Measurements from ENCODE around the gene PACS1. TPM values are rescaled to one million over a fixed set of nuclear protein-coding genes. Genes with fewer than 3 reads are reported as not detected.

PACS1 gene
- polyA plus RNA-seq, 1 experiment = 27.1 TPM

GRCh38 chr11:66233301-66233700 lies 163.2 kb downstream of the PACS1 start:
- Histone ChIP-seq H3K27ac (ENCODE audit: low read depth, low read length) (no peak overlapping the region), H3K9me3 (ENCODE audit: control insufficient read depth, insufficient read depth, low read length) (no peaks in the 10 kb centered on the region), H3K4me3 (ENCODE audit: low read depth, low read length) (no peak overlapping the region), H3K27me3 (ENCODE audit: control insufficient read depth, insufficient read depth, low read length) (no peaks in the 10 kb centered on the region)
- ChIA-PET POLR2A (no interaction called here), CTCF (no interaction called here)
- no peak for DNase-seq (ENCODE audit: low read depth, low spot score)
- TF ChIP-seq CTCF (IDR thresholded peaks at IDR 0.05; ENCODE audit: low read depth, low read length) = no peak

GRCh38 chr11:66235141-66235540 lies 165.1 kb downstream of the PACS1 start:
- no peak for TF ChIP-seq CTCF (IDR thresholded peaks at IDR 0.05; ENCODE audit: low read depth, low read length)
- CTCF ChIA-PET = interaction anchor here (1.0 to 1.2 kb wide), 2 partner anchors 12 to 13 kb away, joined by 4 to 10 read pairs; no protein-coding TSS in a partner anchor
- H3K4me3 ChIP-seq (ENCODE audit: low read depth, low read length) = no peak overlapping the region
- no peaks in the 10 kb centered on the region for H3K9me3 ChIP-seq (ENCODE audit: control insufficient read depth, insufficient read depth, low read length)
- H3K27ac ChIP-seq (ENCODE audit: low read depth, low read length) = no peak overlapping the region
- no peaks in the 10 kb centered on the region for H3K27me3 ChIP-seq (ENCODE audit: control insufficient read depth, insufficient read depth, low read length)
- no peak for DNase-seq (ENCODE audit: low read depth, low spot score)
- POLR2A ChIA-PET = no interaction called here

- H3K27me3 ChIP-seq (ENCODE audit: control insufficient read depth, insufficient read depth, low read length) = no peaks in the 10 kb centered on the region
- H3K27ac ChIP-seq (ENCODE audit: low read depth, low read length) = no peak overlapping the region
- H3K9me3 ChIP-seq (ENCODE audit: control insufficient read depth, insufficient read depth, low read length) = no peaks in the 10 kb centered on the region
- POLR2A ChIA-PET = interaction anchor here (0.7 kb wide), 1 partner anchor 168 kb away, joined by 6 read pairs; no protein-coding TSS in a partner anchor
- CTCF ChIA-PET = interaction anchor here (0.8 to 2.5 kb wide), 2 partner anchors 14 to 16 kb away, joined by 3 to 12 read pairs; no protein-coding TSS in a partner anchor
- TF ChIP-seq CTCF (IDR thresholded peaks at IDR 0.05; ENCODE audit: low read depth, low read length) = no peak
- no peak overlapping the region for H3K4me3 ChIP-seq (ENCODE audit: low read depth, low read length)
- no peak for DNase-seq (ENCODE audit: low read depth, low spot score)
These were observed 167.8 kb downstream of the PACS1 start for GRCh38 chr11:66237867-66238266.

GRCh38 chr11:66238786-66239413 lies 168.8 kb downstream of the PACS1 start:
- ChIA-PET POLR2A (no interaction called here), CTCF (interaction anchor here (0.8 to 2.5 kb wide), 3 partner anchors 15 to 17 kb away, joined by 3 to 12 read pairs (median 4); no protein-coding TSS in a partner anchor)
- no peaks in the 10 kb centered on the region for H3K9me3 ChIP-seq (ENCODE audit: control insufficient read depth, insufficient read depth, low read length)
- no peak for DNase-seq (ENCODE audit: low read depth, low spot score)
- no peak for TF ChIP-seq CTCF (IDR thresholded peaks at IDR 0.05; ENCODE audit: low read depth, low read length)
- H3K27ac ChIP-seq (ENCODE audit: low read depth, low read length) = no peak overlapping the region
- no peak overlapping the region for H3K4me3 ChIP-seq (ENCODE audit: low read depth, low read length)
- no peaks in the 10 kb centered on the region for H3K27me3 ChIP-seq (ENCODE audit: control insufficient read depth, insufficient read depth, low read length)

GRCh38 chr11:66239511-66239910 lies 169.4 kb downstream of the PACS1 start:
- Histone ChIP-seq H3K27me3 (ENCODE audit: control insufficient read depth, insufficient read depth, low read length) (no peaks in the 10 kb centered on the region), H3K4me3 (ENCODE audit: low read depth, low read length) (no peak overlapping the region), H3K27ac (ENCODE audit: low read depth, low read length) (no peak overlapping the region), H3K9me3 (ENCODE audit: control insufficient read depth, insufficient read depth, low read length) (no peaks in the 10 kb centered on the region)
- ChIA-PET CTCF (interaction anchor here (1.0 to 2.7 kb wide), 2 partner anchors 17 kb away, joined by 4 to 15 read pairs; no protein-coding TSS in a partner anchor), POLR2A (no interaction called here)
- DNase-seq (ENCODE audit: low read depth, low spot score) = no peak
- no peak for TF ChIP-seq CTCF (IDR thresholded peaks at IDR 0.05; ENCODE audit: low read depth, low read length)

All from AG04450 (cell line).